Measurements from ENCODE around the gene TNFRSF19. TPM values are rescaled to one million over a fixed set of nuclear protein-coding genes. Genes with fewer than 3 reads are reported as not detected.

TNFRSF19 gene
- total and polyA plus RNA-seq, 10 of the 15 experiments (the other 5 are each of a cell fraction or from before 2014, with no cell fraction given) = 16.4 to 46.2 (median 35.4) TPM

DNA sequence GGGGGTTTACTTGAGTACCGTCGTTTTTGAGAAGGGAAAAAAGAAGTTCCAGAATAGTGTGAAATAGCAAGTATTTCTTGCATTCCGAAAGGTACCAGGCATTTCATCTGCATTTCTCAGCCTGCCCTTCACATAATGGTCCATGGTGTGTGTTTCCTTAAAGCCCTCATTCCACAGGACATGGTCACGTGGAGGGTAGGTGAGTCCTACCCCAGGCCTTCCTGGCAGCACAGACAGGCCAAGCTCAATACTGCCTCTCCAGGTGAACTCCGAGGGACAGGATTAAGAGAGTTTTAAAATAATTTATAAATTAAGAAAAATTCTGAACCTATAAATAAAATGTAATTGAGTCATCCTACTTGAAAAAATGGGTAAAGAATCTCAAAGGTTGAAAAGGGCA is 64.7 kb downstream of the TNFRSF19 start:
- SMC1A ChIA-PET (ENCODE audit: uncharacterized antibody, unreplicated experiment) = interaction anchor here (0.8 kb wide), 1 partner anchor 21 kb away, joined by 3 read pairs; no protein-coding TSS in a partner anchor
- FAIRE-seq = no peak

More for the DNA sequence above, 64.7 kb downstream of the TNFRSF19 start:
- intact Hi-C loops (cut with micrococcal nuclease; ENCODE audit: unreplicated experiment) (no loop called here), in situ Hi-C loops (cut with MboI) (no loop called here)
- no peak for DNase-seq (ENCODE audit: low read depth, low spot score)
- CTCF ChIA-PET = no interaction called here
- H3K4me1 ChIP-seq (ENCODE audit: control insufficient read depth, insufficient read depth, low read length) = no peaks in the 10 kb centered on the region
- no peak overlapping the region for H3K27ac ChIP-seq (ENCODE audit: control insufficient read depth, insufficient read depth)
- POLR2A ChIA-PET = no interaction called here
- no peak for TF ChIP-seq NFYB (IDR thresholded peaks at IDR 0.05; ENCODE audit: insufficient read depth, low read depth, low read length)
- TF ChIP-seq FOXM1 (IDR thresholded peaks at IDR 0.05; ENCODE audit: low read depth, low read length) = no peak
- TF ChIP-seq GATAD2B (conservative IDR thresholded peaks at IDR 0.05; ENCODE audit: low read depth) = no peak
- TF ChIP-seq, protein P1, sequence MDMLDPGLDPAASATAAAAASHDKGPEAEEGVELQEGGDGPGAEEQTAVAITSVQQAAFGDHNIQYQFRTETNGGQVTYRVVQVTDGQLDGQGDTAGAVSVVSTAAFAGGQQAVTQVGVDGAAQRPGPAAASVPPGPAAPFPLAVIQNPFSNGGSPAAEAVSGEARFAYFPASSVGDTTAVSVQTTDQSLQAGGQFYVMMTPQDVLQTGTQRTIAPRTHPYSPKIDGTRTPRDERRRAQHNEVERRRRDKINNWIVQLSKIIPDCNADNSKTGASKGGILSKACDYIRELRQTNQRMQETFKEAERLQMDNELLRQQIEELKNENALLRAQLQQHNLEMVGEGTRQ (IDR thresholded peaks at IDR 0.05; ENCODE audit: borderline replicate concordance, low read depth, low read length) = no peak
- no peak for TF ChIP-seq TCF3 (IDR thresholded peaks at IDR 0.05; ENCODE audit: borderline replicate concordance, insufficient read depth, low read depth, low read length)
- no peak for TF ChIP-seq SREBF2 (IDR thresholded peaks at IDR 0.05; ENCODE audit: low read length)
- TF ChIP-seq CHD1 (IDR thresholded peaks at IDR 0.05; ENCODE audit: low read depth, low read length) = no peak
- TF ChIP-seq PAX8 (IDR thresholded peaks at IDR 0.05) = no peak
- TF ChIP-seq ZNF687 (IDR thresholded peaks at IDR 0.05) = no peak
- TF ChIP-seq JUNB (IDR thresholded peaks at IDR 0.05) = no peak
- no peak for TF ChIP-seq HDAC6 (IDR thresholded peaks at IDR 0.05; ENCODE audit: unreplicated experiment)
- no peak for TF ChIP-seq ZNF24 (IDR thresholded peaks at IDR 0.05)
- TF ChIP-seq LARP7 (IDR thresholded peaks at IDR 0.05) = no peak
- no peak for TF ChIP-seq CBX5 (IDR thresholded peaks at IDR 0.05; ENCODE audit: low read depth)
- no peak for TF ChIP-seq ELK1 (IDR thresholded peaks at IDR 0.05; ENCODE audit: low read depth, low read length)
- H3K36me3 ChIP-seq (ENCODE audit: control insufficient read depth in 2 of 2, insufficient read depth in 2 of 2, low read length in 1 of 2) = peaks cover 0 to 7% of the 10 kb centered on the region in 2 experiments; a peak in 2 of 4 replicates
- no TSS peak for BruUV-seq (replicated peaks)
- H3K27me3 ChIP-seq (replicated peaks in 1 of 2; ENCODE audit: control insufficient read depth in 2 of 2, insufficient read depth in 2 of 2, low read length in 1 of 2) = no peaks in the 10 kb centered on the region
- no peak overlapping the region for H3K9ac ChIP-seq (ENCODE audit: control insufficient read depth, insufficient read depth, low read length)
- RAD21 ChIA-PET (ENCODE audit: unreplicated experiment) = no interaction called here
- no peaks in the 10 kb centered on the region for H3K9me3 ChIP-seq (replicated peaks; ENCODE audit: control insufficient read depth, insufficient read depth, low read length)
- H3K79me2 ChIP-seq (ENCODE audit: control insufficient read depth, insufficient read depth, low read length) = no peaks in the 10 kb centered on the region; the same call in 1 of the 2 replicates
- no peak overlapping the region for H3K4me2 ChIP-seq (ENCODE audit: control insufficient read depth, insufficient read depth)
- no peaks in the 10 kb centered on the region for H4K20me1 ChIP-seq (ENCODE audit: control insufficient read depth, insufficient read depth)
- ATAC-seq = no peak
- 78% methylated on average over 5 of the region's 5 CpGs for WGBS (ENCODE audit: insufficient coverage, insufficient replicate concordance, low lambda C conversion rate, missing lambda C conversion rate)
- no peak overlapping the region for H3K4me3 ChIP-seq
- no peak overlapping the region for H2AFZ ChIP-seq (ENCODE audit: control insufficient read depth, low read depth, low read length)

Data from GM12878 (cell line).